SU-DHL-6 (cell line): Measurements from ENCODE around the gene ARHGAP20.

Experiments
- H2AFZ ChIP-seq: fragments of 200-600 bp; sonication (generic); 2 replicates; pipeline ENCODE4 v1.6.1; 2014; ENCODE audit warnings: low read depth, mild to moderate bottlenecking, moderate library complexity, mixed read lengths, antibody characterized with exemption, low read length; ENCODE audit not compliant: severe bottlenecking
- H3F3A ChIP-seq: fragments of 200-600 bp; shearing (Covaris generic); 2 replicates; pipeline ENCODE4 v1.6.0; 2016; ENCODE audit warnings: antibody characterized with exemption, mild to moderate bottlenecking; ENCODE audit not compliant: insufficient read depth
- H3K27ac ChIP-seq: fragments of 200-600 bp; sonication (generic); 2 replicates; pipeline ENCODE4 v1.5.1; 2016; ENCODE audit warnings: low read depth, mild to moderate bottlenecking, low read length, moderate library complexity, mixed read lengths
- H3K27me3 ChIP-seq: fragments of 200-600 bp; sonication (generic), shearing (Covaris generic); 2 replicates; pipeline ENCODE4 v1.6.0; 2014; ENCODE audit warnings: mild to moderate bottlenecking, low read length
- H3K36me3 ChIP-seq: fragments of 200-600 bp; sonication (generic); 2 replicates; pipeline ENCODE4 v1.6.1; 2014; ENCODE audit warnings: mild to moderate bottlenecking, low read length, mixed read lengths
- H3K4me2 ChIP-seq: fragments of 300-600, 200-600 bp; shearing (Covaris generic), sonication (generic); 2 replicates; pipeline ENCODE4 v1.6.0; 2014; ENCODE audit warnings: low read length, low read depth, mild to moderate bottlenecking; ENCODE audit not compliant: poor library complexity, severe bottlenecking
- H3K4me3 ChIP-seq: fragments of 200-600 bp; sonication (generic); 2 replicates; pipeline ENCODE4 v1.5.1; 2014; ENCODE audit warnings: antibody characterized with exemption, low read length, mild to moderate bottlenecking, mixed read lengths; ENCODE audit not compliant: insufficient read depth, poor library complexity, severe bottlenecking
- H3K79me2 ChIP-seq: fragments of 200-600 bp; sonication (generic); 2 replicates; pipeline ENCODE4 v1.6.1; 2014; ENCODE audit warnings: mild to moderate bottlenecking, low read length, moderate library complexity; ENCODE audit not compliant: insufficient read depth
- H3K9ac ChIP-seq: fragments of 200-600 bp; sonication (generic); 2 replicates; pipeline ENCODE4 v1.7.0; 2014; ENCODE audit warnings: mild to moderate bottlenecking, low read length
- H3K9me2 ChIP-seq: fragments of 200-600 bp; sonication (generic); replicated peaks from 2 replicates; pipeline ENCODE4 v1.6.1; 2014; ENCODE audit warnings: low read length; ENCODE audit not compliant: insufficient read depth
- H3K9me3 ChIP-seq: fragments of 200-600 bp; sonication (generic); 2 replicates; pipeline ENCODE4 v1.6.1; 2014; ENCODE audit warnings: low read length, mixed read lengths; ENCODE audit not compliant: insufficient read depth
- H4K20me1 ChIP-seq: fragments of 200-600 bp; sonication (generic); 2 replicates; pipeline ENCODE4 v1.6.1; 2014; ENCODE audit warnings: low read depth, mild to moderate bottlenecking, antibody characterized with exemption, low read length, moderate library complexity, mixed read lengths
- CTCF ChIP-seq: fragments of 200-600 bp; sonication (generic); IDR thresholded peaks from one replicate; pipeline ENCODE4 v1.5.1; 2017; ENCODE audit warnings: antibody characterized with exemption, mild to moderate bottlenecking, low read length, moderate library complexity; ENCODE audit not compliant: insufficient read depth, poor library complexity, severe bottlenecking
- EZH2phosphoT487 ChIP-seq: fragments of 200-600 bp; sonication (generic), shearing (Covaris generic); conservative IDR thresholded peaks from 2 replicates; pipeline ENCODE4 v1.6.1; 2018; ENCODE audit warnings: mild to moderate bottlenecking, antibody characterized with exemption, low read length, moderate library complexity, mixed read lengths

Gene ARHGAP20

GRCh38 chr11:110755941-110756340 is 43.7 kb upstream of the ARHGAP20 start:
- H3K27ac ChIP-seq: no peak overlapping the region
- no peak for TF ChIP-seq CTCF
- TF ChIP-seq EZH2phosphoT487: no peak
- no peaks in the 10 kb centered on the region for H4K20me1 ChIP-seq
- no peaks in the 10 kb centered on the region for H3F3A ChIP-seq
- H3K79me2 ChIP-seq: no peaks in the 10 kb centered on the region
- no peak overlapping the region for H3K4me3 ChIP-seq
- no peak overlapping the region for H2AFZ ChIP-seq
- no peak overlapping the region for H3K9ac ChIP-seq
- H3K9me2 ChIP-seq: no peaks in the 10 kb centered on the region
- H3K4me2 ChIP-seq: no peak overlapping the region
- H3K27me3 ChIP-seq: no peaks in the 10 kb centered on the region
- no peaks in the 10 kb centered on the region for H3K36me3 ChIP-seq
- no peaks in the 10 kb centered on the region for H3K9me3 ChIP-seq

- Histone ChIP-seq H2AFZ (no peak overlapping the region), H3K27me3 (no peaks in the 10 kb centered on the region), H3K9me2 (no peaks in the 10 kb centered on the region), H3K4me2 (no peak overlapping the region), H4K20me1 (no peaks in the 10 kb centered on the region), H3K9ac (no peak overlapping the region), H3F3A (no peaks in the 10 kb centered on the region), H3K9me3 (no peaks in the 10 kb centered on the region), H3K79me2 (no peaks in the 10 kb centered on the region), H3K4me3 (no peak overlapping the region), H3K36me3 (no peaks in the 10 kb centered on the region), H3K27ac (no peak overlapping the region)
- no peak for TF ChIP-seq CTCF
- TF ChIP-seq EZH2phosphoT487: no peak
These were observed 40.7 kb upstream of the ARHGAP20 start for GRCh38 chr11:110752890-110753289.

- Histone ChIP-seq H3K4me3 (no peak overlapping the region), H3K36me3 (no peaks in the 10 kb centered on the region), H4K20me1 (no peaks in the 10 kb centered on the region), H3K9me2 (no peaks in the 10 kb centered on the region), H3K4me2 (no peak overlapping the region), H3K9ac (no peak overlapping the region), H3K9me3 (no peaks in the 10 kb centered on the region), H2AFZ (no peak overlapping the region), H3K27ac (no peak overlapping the region), H3K27me3 (no peaks in the 10 kb centered on the region), H3F3A (no peaks in the 10 kb centered on the region), H3K79me2 (no peaks in the 10 kb centered on the region)
- no peak for TF ChIP-seq CTCF
- no peak for TF ChIP-seq EZH2phosphoT487
These were observed 37.9 kb upstream of the ARHGAP20 start for GRCh38 chr11:110750100-110750499.
